ENCODE results near the gene PCAT7. TPM values are rescaled to one million over a fixed set of nuclear protein-coding genes. Genes with fewer than 3 reads are reported as not detected.
A peak's percentile ranks its signal among the peaks of the same experiment; 100 is the strongest.
"Not testable (repeated sequence)": the region's sequence is repeated elsewhere in the genome, so short reads cannot be mapped to it uniquely, and the experiment has no call there.

PCAT7 gene
- total RNA-seq, 2 experiments from 2014 or later = 1.8 to 2.5 TPM

- intact Hi-C loops (cut with micrococcal nuclease; ENCODE audit: unreplicated experiment) = loop anchor here (10.0 kb wide), 1 partner anchor 469 kb away; no protein-coding TSS in a partner anchor
- Histone ChIP-seq H2AFZ (ENCODE audit: low read length) (no peak overlapping the region), H3K4me2 (ENCODE audit: low read length) (no peak overlapping the region), H3K9me3 (ENCODE audit: low read length) (0 out of 2 replicates have a peak, but pooled peaks cover 6% of the 10 kb centered on the region), H3K4me1 (ENCODE audit: insufficient read depth, low read length, poor library complexity, severe bottlenecking) (peaks cover 52% of the 10 kb centered on the region), H3K79me2 (ENCODE audit: insufficient read depth, low read depth, low read length) (peaks cover 92% of the 10 kb centered on the region), H3K27ac (ENCODE audit: low read depth, low read length, poor library complexity, severe bottlenecking) (peak overlapping the region; percentile 45), H3K36me3 (ENCODE audit: insufficient read depth, low read length) (peaks cover 20% of the 10 kb centered on the region), H4K20me1 (ENCODE audit: insufficient read depth, low read length) (no peaks in the 10 kb centered on the region), H3K9me2 (ENCODE audit: insufficient read depth, low read length) (no peaks in the 10 kb centered on the region), H3K4me3 (ENCODE audit: low read depth, low read length, poor library complexity, severe bottlenecking) (no peak overlapping the region)
- no peak for DNase-seq (ENCODE audit: low spot score)
- CTCF ChIA-PET (ENCODE audit: unreplicated experiment) = no interaction called here
- TF ChIP-seq EZH2phosphoT487 (IDR thresholded peaks at IDR 0.05; ENCODE audit: borderline replicate concordance, low read depth, low read length) (no peak), CTCF (conservative IDR thresholded peaks at IDR 0.05; ENCODE audit: low read length) (no peak)
- POLR2A ChIA-PET = no interaction called here
- no TSS peak for BruUV-seq (replicated peaks)
Measured at GRCh38 chr9:94533601-94534000, 21.3 kb upstream of the PCAT7 start.

GRCh38 chr9:94534901-94535300, 20.0 kb upstream of the PCAT7 start:
- DNase-seq (ENCODE audit: low spot score) = no peak
- TF ChIP-seq EZH2phosphoT487 (IDR thresholded peaks at IDR 0.05; ENCODE audit: borderline replicate concordance, low read depth, low read length) (no peak), CTCF (conservative IDR thresholded peaks at IDR 0.05; ENCODE audit: low read length) (no peak)
- ChIA-PET POLR2A (no interaction called here), CTCF (ENCODE audit: unreplicated experiment) (no interaction called here)
- H3K79me2 ChIP-seq (ENCODE audit: insufficient read depth, low read depth, low read length) = peaks cover 85% of the 10 kb centered on the region
- intact Hi-C loops (cut with micrococcal nuclease; ENCODE audit: unreplicated experiment) = loop anchor here (5.0 to 10.0 kb wide), 2 partner anchors 323 to 470 kb away; no protein-coding TSS in a partner anchor
- H3K4me2 ChIP-seq (ENCODE audit: low read length) = peak overlapping the region; percentile 4; the same call in 1 of the 2 replicates
- H3K4me1 ChIP-seq (ENCODE audit: insufficient read depth, low read length, poor library complexity, severe bottlenecking) = peaks cover 43% of the 10 kb centered on the region
- peak overlapping the region; percentile 43 for H3K27ac ChIP-seq (ENCODE audit: low read depth, low read length, poor library complexity, severe bottlenecking)
- no peaks in the 10 kb centered on the region for H4K20me1 ChIP-seq (ENCODE audit: insufficient read depth, low read length)
- peaks cover 20% of the 10 kb centered on the region for H3K36me3 ChIP-seq (ENCODE audit: insufficient read depth, low read length)
- H3K9me2 ChIP-seq (ENCODE audit: insufficient read depth, low read length) = no peaks in the 10 kb centered on the region
- H3K9me3 ChIP-seq (ENCODE audit: low read length) = 0 out of 2 replicates have a peak, but pooled peaks cover 6% of the 10 kb centered on the region
- H2AFZ ChIP-seq (ENCODE audit: low read length) = no peak overlapping the region
- BruUV-seq (replicated peaks) = no TSS peak
- H3K4me3 ChIP-seq (ENCODE audit: low read depth, low read length, poor library complexity, severe bottlenecking) = no peak overlapping the region

- TF ChIP-seq CTCF (conservative IDR thresholded peaks at IDR 0.05; ENCODE audit: low read length) (no peak), EZH2phosphoT487 (IDR thresholded peaks at IDR 0.05; ENCODE audit: borderline replicate concordance, low read depth, low read length) (no peak)
- Histone ChIP-seq H3K9me2 (ENCODE audit: insufficient read depth, low read length) (no peaks in the 10 kb centered on the region), H3K79me2 (ENCODE audit: insufficient read depth, low read depth, low read length) (peaks cover 51% of the 10 kb centered on the region; the same call in 1 of the 2 replicates), H3K4me2 (ENCODE audit: low read length) (no peak overlapping the region), H3K9me3 (ENCODE audit: low read length) (no peaks in the 10 kb centered on the region), H3K4me3 (ENCODE audit: low read depth, low read length, poor library complexity, severe bottlenecking) (no peak overlapping the region), H2AFZ (ENCODE audit: low read length) (no peak overlapping the region), H3K36me3 (ENCODE audit: insufficient read depth, low read length) (peaks cover 9% of the 10 kb centered on the region; the same call in 1 of the 2 replicates), H3K4me1 (ENCODE audit: insufficient read depth, low read length, poor library complexity, severe bottlenecking) (peaks cover 39% of the 10 kb centered on the region), H3K27ac (ENCODE audit: low read depth, low read length, poor library complexity, severe bottlenecking) (no peak overlapping the region), H4K20me1 (ENCODE audit: insufficient read depth, low read length) (no peaks in the 10 kb centered on the region)
- no TSS peak for BruUV-seq (replicated peaks)
- ChIA-PET CTCF (ENCODE audit: unreplicated experiment) (no interaction called here), POLR2A (interaction anchor here (0.6 to 0.7 kb wide), 3 partner anchors 11 to 1305 kb away, joined by 4 to 9 read pairs (median 4); no protein-coding TSS in a partner anchor)
- no peak for DNase-seq (ENCODE audit: low spot score)
- intact Hi-C loops (cut with micrococcal nuclease; ENCODE audit: unreplicated experiment) = loop anchor here (5.0 to 10.0 kb wide), 2 partner anchors 327 to 474 kb away; no protein-coding TSS in a partner anchor
Measured at GRCh38 chr9:94538908-94539307, 16.0 kb upstream of the PCAT7 start.

GRCh38 chr9:94544335-94544734, 10.5 kb upstream of the PCAT7 start:
- intact Hi-C loops (cut with micrococcal nuclease; ENCODE audit: unreplicated experiment); BruUV-seq (replicated peaks): not testable (repeated sequence)

More at GRCh38 chr9:94544335-94544734, 10.5 kb upstream of the PCAT7 start:
- H4K20me1 ChIP-seq (ENCODE audit: insufficient read depth, low read length); H3K9me2 ChIP-seq (ENCODE audit: insufficient read depth, low read length); POLR2A ChIA-PET; H3K9me3 ChIP-seq (ENCODE audit: low read length); H3K27ac ChIP-seq (ENCODE audit: low read depth, low read length, poor library complexity, severe bottlenecking); CTCF ChIA-PET (ENCODE audit: unreplicated experiment); DNase-seq (ENCODE audit: low spot score); H3K4me3 ChIP-seq (ENCODE audit: low read depth, low read length, poor library complexity, severe bottlenecking); H2AFZ ChIP-seq (ENCODE audit: low read length); H3K4me2 ChIP-seq (ENCODE audit: low read length); H3K4me1 ChIP-seq (ENCODE audit: insufficient read depth, low read length, poor library complexity, severe bottlenecking): not testable (repeated sequence)
- H3K79me2 ChIP-seq (ENCODE audit: insufficient read depth, low read depth, low read length) = peaks cover 37% of the 10 kb centered on the region; the same call in 1 of the 2 replicates
- peaks cover 34% of the 10 kb centered on the region for H3K36me3 ChIP-seq (ENCODE audit: insufficient read depth, low read length)
